HG02943 (cell line): ENCODE data around the gene ST6GAL2.

ENCODE experiments used
- ATAC-seq: cut with Tn5 transposase; IDR thresholded peaks from one replicate; pipeline ENCODE4 v1.9.1; 2021; ENCODE audit warnings: mild to moderate bottlenecking, low read depth, moderate library complexity; ENCODE audit not compliant: unreplicated experiment

ST6GAL2 gene

DNA sequence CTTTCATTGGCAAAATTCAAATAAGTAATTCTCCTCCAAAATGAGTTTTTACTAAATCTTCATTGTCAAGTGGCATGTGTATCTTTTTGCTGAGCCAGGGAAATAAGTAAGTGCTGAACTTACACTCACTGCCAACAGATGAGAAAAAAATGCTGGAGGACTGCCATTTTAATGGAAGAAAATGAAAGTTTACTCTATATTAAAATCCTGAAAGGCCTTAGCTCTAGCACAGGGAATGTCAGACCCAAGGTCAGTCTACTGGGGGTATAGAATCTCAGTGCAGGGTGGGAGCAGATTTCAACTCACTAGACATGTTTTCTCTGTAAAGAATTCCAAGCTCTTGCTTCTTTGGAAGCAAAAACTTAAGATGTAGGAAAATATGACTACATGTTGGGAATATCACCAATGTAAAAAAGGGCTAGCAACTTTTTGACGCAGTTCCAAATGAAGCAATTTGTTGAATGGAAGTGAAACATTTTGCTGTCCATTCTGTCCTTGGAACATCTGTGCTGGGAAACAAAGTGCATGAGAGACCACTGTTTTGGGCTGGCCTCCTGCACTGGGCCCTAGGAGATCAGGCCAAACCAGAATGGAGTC, 127.0 kb downstream of the ST6GAL2 start:
- no peak for ATAC-seq
